NCI-H345 (cell line): ENCODE results near the gene ZNF135.

ENCODE experiments used
- DNase-seq: peaks from one replicate; lab custom pipeline; 2025; lab: John Stamatoyannopoulos, UW

ZNF135 gene

GRCh38 chr19:58046856-58047255 lies 12.2 kb upstream of the ZNF135 start:
- DNase-seq = no peak

GRCh38 chr19:58047672-58048071 lies 11.4 kb upstream of the ZNF135 start:
- no peak for DNase-seq

- DNase-seq = no peak
Observed at GRCh38 chr19:58052256-58052655, 6.8 kb upstream of the ZNF135 start.

GRCh38 chr19:58053480-58054156 lies 5.5 kb upstream of the ZNF135 start:
- DNase-seq = no peak

GRCh38 chr19:58054901-58055874 lies 3.9 kb upstream of the ZNF135 start:
- no peak for DNase-seq

GRCh38 chr19:58056261-58056660 lies 2.8 kb upstream of the ZNF135 start:
- DNase-seq = no peak

- DNase-seq = no peak
Observed at GRCh38 chr19:58056861-58057260, 2.2 kb upstream of the ZNF135 start.

- no peak for DNase-seq
Observed at GRCh38 chr19:58058467-58058866, 615 bp upstream of the ZNF135 start.

GRCh38 chr19:58059671-58060078 lies 593 bp downstream of the ZNF135 start:
- no peak for DNase-seq

- DNase-seq = no peak
Observed at GRCh38 chr19:58060231-58060630, 1.1 kb downstream of the ZNF135 start.

GRCh38 chr19:58063712-58064111 lies 4.6 kb downstream of the ZNF135 start:
- no peak for DNase-seq

- no peak for DNase-seq
Observed at GRCh38 chr19:58067240-58067912, 8.3 kb downstream of the ZNF135 start.

- no peak for DNase-seq
Observed at GRCh38 chr19:58079792-58080191, 20.7 kb downstream of the ZNF135 start.

GRCh38 chr19:58083021-58083420 lies 23.9 kb downstream of the ZNF135 start:
- no peak for DNase-seq

GRCh38 chr19:58084596-58085347 lies 25.7 kb downstream of the ZNF135 start:
- no peak for DNase-seq

- no peak for DNase-seq
Observed at GRCh38 chr19:58085348-58085875, 26.3 kb downstream of the ZNF135 start.

- DNase-seq = no peak
Observed at GRCh38 chr19:58086825-58087710, 28.0 kb downstream of the ZNF135 start.

GRCh38 chr19:58088521-58089052 lies 29.5 kb downstream of the ZNF135 start:
- no peak for DNase-seq

GRCh38 chr19:58089846-58090245 lies 30.8 kb downstream of the ZNF135 start:
- no peak for DNase-seq

GRCh38 chr19:58091251-58091995 lies 32.3 kb downstream of the ZNF135 start:
- DNase-seq = no peak
